H9 (cell line): Measurements from ENCODE around the gene DHX35. TPM values are rescaled to one million over a fixed set of nuclear protein-coding genes. Genes with fewer than 3 reads are reported as not detected.

ENCODE experiments used
- DNase-seq: peaks from one replicate; pipeline ENCODE4 v3.0.0-alpha.2; 2017
- H2AFZ ChIP-seq: one replicate; pipeline ENCODE4 v1.6.1; 2013; ENCODE audit warnings: mild to moderate bottlenecking, low read length, control low read depth, moderate library complexity
- H2AK5ac ChIP-seq: 2 replicates; pipeline ENCODE4 v1.6.1; 2013; ENCODE audit warnings: low read length, control low read depth, mixed read lengths; ENCODE audit not compliant: insufficient read length
- H2BK120ac ChIP-seq: one replicate; pipeline ENCODE4 v1.6.1; 2013; ENCODE audit warnings: low read depth, mild to moderate bottlenecking, low read length, control low read depth, inconsistent platforms; ENCODE audit not compliant: poor library complexity, severe bottlenecking
- H2BK12ac ChIP-seq: 2 replicates; pipeline ENCODE4 v1.6.1; 2013; ENCODE audit warnings: low read length, control low read depth, mixed read lengths, low read depth; ENCODE audit not compliant: insufficient read length
- H2BK15ac ChIP-seq: 2 replicates; pipeline ENCODE4 v1.6.1; 2013; ENCODE audit warnings: low read depth, low read length, control low read depth
- H2BK20ac ChIP-seq: one replicate; pipeline ENCODE4 v1.6.1; 2013; ENCODE audit warnings: low read depth, mild to moderate bottlenecking, low read length, control low read depth, inconsistent platforms; ENCODE audit not compliant: poor library complexity, severe bottlenecking
- H2BK5ac ChIP-seq: 2 replicates; pipeline ENCODE4 v1.6.1; 2013; ENCODE audit warnings: low read length, control low read depth, mixed read lengths; ENCODE audit not compliant: insufficient read length
- H3K14ac ChIP-seq: 2 replicates; pipeline ENCODE4 v1.6.1; 2013; ENCODE audit warnings: low read length, control low read depth; ENCODE audit not compliant: insufficient read depth
- H3K18ac ChIP-seq: 2 replicates; pipeline ENCODE4 v1.6.1; 2013; ENCODE audit warnings: low read depth, mild to moderate bottlenecking, mixed read lengths, low read length, control low read depth; ENCODE audit not compliant: insufficient read length
- H3K23ac ChIP-seq: 2 replicates; pipeline ENCODE4 v1.6.1; 2013; ENCODE audit warnings: low read length, control low read depth, mixed read lengths, low read depth; ENCODE audit not compliant: insufficient read length
- H3K23me2 ChIP-seq: 2 replicates; pipeline ENCODE4 v1.6.1; 2013; ENCODE audit warnings: low read depth, mild to moderate bottlenecking, mixed read lengths, low read length, control low read depth; ENCODE audit not compliant: insufficient read length, poor library complexity, severe bottlenecking
- H3K27ac ChIP-seq: 2 replicates; pipeline ENCODE4 v1.5.1; 2013; ENCODE audit warnings: low read length, control low read depth, mixed read lengths, low read depth; ENCODE audit not compliant: insufficient read length
- H3K27me3 ChIP-seq: 2 replicates; pipeline ENCODE4 v1.6.1; 2013; ENCODE audit warnings: low read length, control low read depth, inconsistent platforms; ENCODE audit not compliant: insufficient read depth
- H3K4ac ChIP-seq: 2 replicates; pipeline ENCODE4 v1.6.1; 2013; ENCODE audit warnings: low read depth, mild to moderate bottlenecking, control low read depth, inconsistent platforms, low read length, moderate library complexity
- H3K4me1 ChIP-seq: 2 replicates; pipeline ENCODE4 v1.6.1; 2013; ENCODE audit warnings: low read length, control low read depth, inconsistent platforms; ENCODE audit not compliant: insufficient read depth
- H3K4me2 ChIP-seq: 2 replicates; pipeline ENCODE4 v1.6.1; 2013; ENCODE audit warnings: low read length, control low read depth, mixed read lengths; ENCODE audit not compliant: insufficient read length, insufficient read depth
- H3K56ac ChIP-seq: 2 replicates; pipeline ENCODE4 v1.6.1; 2013; ENCODE audit warnings: low read depth, mild to moderate bottlenecking, mixed read lengths, low read length, control low read depth; ENCODE audit not compliant: insufficient read length
- H3K79me1 ChIP-seq: 2 replicates; pipeline ENCODE4 v1.6.1; 2013; ENCODE audit warnings: low read depth, mild to moderate bottlenecking, moderate library complexity, low read length, control low read depth, inconsistent platforms; ENCODE audit not compliant: insufficient read depth, poor library complexity, severe bottlenecking
- H3K79me2 ChIP-seq: 2 replicates; pipeline ENCODE4 v1.6.1; 2013; ENCODE audit warnings: low read length, control low read depth, inconsistent platforms; ENCODE audit not compliant: insufficient read depth
- H3K9ac ChIP-seq: 2 replicates; pipeline ENCODE4 v1.6.1; 2013; ENCODE audit warnings: low read length, control low read depth, mixed read lengths; ENCODE audit not compliant: insufficient read length; ENCODE audit errors: extremely low read depth
- H3K9me3 ChIP-seq: one replicate; pipeline ENCODE4 v1.6.1; 2013; ENCODE audit warnings: low read depth, low read length, inconsistent platforms; ENCODE audit not compliant: control insufficient read depth
- H3T11ph ChIP-seq: one replicate; pipeline ENCODE4 v1.6.1; 2013; ENCODE audit warnings: mild to moderate bottlenecking, low read length, control low read depth, inconsistent platforms
- H4K20me1 ChIP-seq: one replicate; pipeline ENCODE4 v1.6.1; 2013; ENCODE audit not compliant: control insufficient read depth, insufficient read length, insufficient read depth
- H4K5ac ChIP-seq: 2 replicates; pipeline ENCODE4 v1.6.1; 2013; ENCODE audit warnings: low read depth, mild to moderate bottlenecking, mixed read lengths, low read length, control low read depth; ENCODE audit not compliant: insufficient read length
- H4K8ac ChIP-seq: replicated peaks from 2 replicates; pipeline ENCODE4 v1.6.1; 2013; ENCODE audit warnings: low read length, control low read depth, mixed read lengths, low read depth; ENCODE audit not compliant: insufficient read length
- H4K91ac ChIP-seq: 2 replicates; pipeline ENCODE4 v1.6.1; 2013; ENCODE audit warnings: low read depth, mild to moderate bottlenecking, moderate library complexity, mixed read lengths, low read length, control low read depth; ENCODE audit not compliant: insufficient read length
- H3K27ac Mint-ChIP-seq, 3 experiments: 2 replicates in 2 of 3; 3 replicates in 1 of 3; pipeline ENCODE4 v1.8.0; 2020 to 2021; ENCODE audit warnings: mixed read lengths in 3 of 3, mild to moderate bottlenecking in 1 of 3, moderate library complexity in 1 of 3
- H3K27me3 Mint-ChIP-seq: 2 replicates; pipeline ENCODE4 v1.8.0; 2021; ENCODE audit warnings: low read depth, mild to moderate bottlenecking, moderate library complexity, mixed read lengths
- H3K36me3 Mint-ChIP-seq, 3 experiments: 2 replicates in 2 of 3; 3 replicates in 1 of 3; pipeline ENCODE4 v1.8.0; 2020 to 2021; ENCODE audit warnings: low read depth in 3 of 3, mixed read lengths in 3 of 3; ENCODE audit not compliant: insufficient read depth in 1 of 3
- H3K4me1 Mint-ChIP-seq, 2 experiments: 2 replicates each; pipeline ENCODE4 v1.8.0; 2020; ENCODE audit warnings: mixed read lengths in 2 of 2
- H3K4me3 Mint-ChIP-seq, 2 experiments: 2 replicates in 1 of 2; 3 replicates in 1 of 2; pipeline ENCODE4 v1.8.0; 2020 to 2021; ENCODE audit warnings: mild to moderate bottlenecking in 2 of 2, mixed read lengths in 2 of 2, moderate library complexity in 1 of 2
- H3K9me3 Mint-ChIP-seq, 2 experiments: 2 replicates in 1 of 2; 3 replicates in 1 of 2; pipeline ENCODE4 v1.8.0; 2020; ENCODE audit warnings: mild to moderate bottlenecking in 2 of 2, mixed read lengths in 2 of 2, moderate library complexity in 1 of 2
- total RNA-seq: library from RNA; stranded (reverse); gene quantifications from 2 replicates; pipeline ENCODE4 v1.2.1, GENCODE V29; 2021
- TF ChIP-seq, protein P1 (sequence below): fragments of 200-600 bp; sonication (generic); conservative IDR thresholded peaks from 3 replicates; pipeline ENCODE4 v1.8.0; 2021; ENCODE audit warnings: antibody characterized with exemption, mild to moderate bottlenecking

The DHX35 gene
- total RNA-seq, 1 experiment from 2014 or later = 14.4 TPM

DNA sequence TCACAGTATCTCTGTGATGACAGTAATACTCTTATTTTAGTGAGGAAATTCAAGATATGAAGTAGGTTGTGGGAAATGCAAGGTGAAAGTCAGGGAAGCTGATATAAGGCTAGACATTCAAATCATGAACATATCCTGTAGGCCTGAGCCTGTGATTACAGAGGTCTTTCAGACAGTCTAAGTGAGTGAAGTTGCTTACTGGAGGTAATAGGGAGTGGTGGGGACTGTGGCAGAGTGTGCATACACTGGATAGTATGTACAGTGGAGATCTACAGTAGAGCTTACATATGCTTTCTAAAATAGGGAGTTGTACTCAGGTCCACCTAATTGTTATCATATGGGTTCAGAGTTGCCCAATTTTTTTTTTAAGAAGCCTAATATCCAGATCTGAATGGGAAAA, 3.1 kb downstream of the DHX35 start:
- Histone ChIP-seq H2BK12ac (no peak overlapping the region), H3K56ac (no peak overlapping the region), H2BK5ac (no peak overlapping the region), H3K79me1 (peaks cover 8% of the 10 kb centered on the region), H3T11ph (no peak overlapping the region), H4K5ac (no peak overlapping the region), H3K18ac (no peak overlapping the region), H3K23me2 (no peaks in the 10 kb centered on the region), H4K20me1 (no peaks in the 10 kb centered on the region), H2AK5ac (no peak overlapping the region), H2BK20ac (no peak overlapping the region), H3K4ac (no peak overlapping the region), H3K27ac (no peak overlapping the region), H2BK15ac (no peak overlapping the region), H3K9me3 (no peaks in the 10 kb centered on the region), H4K8ac (no peak overlapping the region), H3K4me2 (no peak overlapping the region), H4K91ac (no peak overlapping the region), H2AFZ (no peak overlapping the region), H3K4me1 (no peaks in the 10 kb centered on the region; the same call in 1 of the 2 replicates), H3K14ac (no peak overlapping the region), H3K9ac (no peak overlapping the region), H3K27me3 (no peaks in the 10 kb centered on the region), H2BK120ac (no peak overlapping the region), H3K23ac (no peak overlapping the region), H3K79me2 (peaks cover 9% of the 10 kb centered on the region)
- no peak overlapping the region for H3K27ac Mint-ChIP-seq
- no peaks in the 10 kb centered on the region; a peak in 1 of 5 replicates for H3K9me3 Mint-ChIP-seq
- no peak for DNase-seq
- peaks cover 8 to 22% (median 12%) of the 10 kb centered on the region in 3 experiments; a peak in 6 of 7 replicates for H3K36me3 Mint-ChIP-seq
- TF ChIP-seq, protein P1, sequence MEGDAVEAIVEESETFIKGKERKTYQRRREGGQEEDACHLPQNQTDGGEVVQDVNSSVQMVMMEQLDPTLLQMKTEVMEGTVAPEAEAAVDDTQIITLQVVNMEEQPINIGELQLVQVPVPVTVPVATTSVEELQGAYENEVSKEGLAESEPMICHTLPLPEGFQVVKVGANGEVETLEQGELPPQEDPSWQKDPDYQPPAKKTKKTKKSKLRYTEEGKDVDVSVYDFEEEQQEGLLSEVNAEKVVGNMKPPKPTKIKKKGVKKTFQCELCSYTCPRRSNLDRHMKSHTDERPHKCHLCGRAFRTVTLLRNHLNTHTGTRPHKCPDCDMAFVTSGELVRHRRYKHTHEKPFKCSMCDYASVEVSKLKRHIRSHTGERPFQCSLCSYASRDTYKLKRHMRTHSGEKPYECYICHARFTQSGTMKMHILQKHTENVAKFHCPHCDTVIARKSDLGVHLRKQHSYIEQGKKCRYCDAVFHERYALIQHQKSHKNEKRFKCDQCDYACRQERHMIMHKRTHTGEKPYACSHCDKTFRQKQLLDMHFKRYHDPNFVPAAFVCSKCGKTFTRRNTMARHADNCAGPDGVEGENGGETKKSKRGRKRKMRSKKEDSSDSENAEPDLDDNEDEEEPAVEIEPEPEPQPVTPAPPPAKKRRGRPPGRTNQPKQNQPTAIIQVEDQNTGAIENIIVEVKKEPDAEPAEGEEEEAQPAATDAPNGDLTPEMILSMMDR = no peak
- peaks cover 21 to 29% of the 10 kb centered on the region in 2 experiments for H3K4me1 Mint-ChIP-seq
- H3K27me3 Mint-ChIP-seq = no peaks in the 10 kb centered on the region
- no peak overlapping the region for H3K4me3 Mint-ChIP-seq
